ENCODE data around the gene MBNL1. TPM values are rescaled to one million over a fixed set of nuclear protein-coding genes. Genes with fewer than 3 reads are reported as not detected.

The MBNL1 gene
- total RNA-seq, 1 experiment from 2014 or later, result 200 TPM

- Histone ChIP-seq H3K27me3 (ENCODE audit: insufficient read depth, low read length) (no peaks in the 10 kb centered on the region), H3K4me3 (replicated peaks in 1 of 2; ENCODE audit: low read depth in 1 of 2, low read length in 2 of 2) (no peak overlapping the region), H3K27ac (ENCODE audit: low read depth, low read length) (no peak overlapping the region), H3K9me2 (ENCODE audit: insufficient read depth) (no peaks in the 10 kb centered on the region), H3K9ac (ENCODE audit: low read length) (no peak overlapping the region), H3K4me2 (ENCODE audit: low read length) (no peak overlapping the region), H3K36me3 (ENCODE audit: control insufficient read depth in 1 of 2, insufficient read depth in 2 of 2, low read length in 2 of 2) (no peaks in the 10 kb centered on the region), H3K9me3 (ENCODE audit: control insufficient read depth in 1 of 2, insufficient read depth in 1 of 2, low read depth in 1 of 2, low read length in 2 of 2) (no peaks in the 10 kb centered on the region), H2AFZ (ENCODE audit: low read depth, low read length, poor library complexity, severe bottlenecking) (no peak overlapping the region), H3K4me1 (ENCODE audit: control insufficient read depth in 1 of 2, insufficient read depth in 2 of 2, low read length in 2 of 2) (peaks cover 21 to 32% of the 10 kb centered on the region in 2 experiments), H4K20me1 (ENCODE audit: insufficient read depth) (peaks cover 19% of the 10 kb centered on the region; the same call in 1 of the 2 replicates), H3K79me2 (ENCODE audit: insufficient read depth, low read length) (peaks cover 97% of the 10 kb centered on the region)
- BruUV-seq (replicated peaks), result no TSS peak
- DNase-seq (ENCODE audit: low read depth, low spot score) (no peak), ATAC-seq (no peak)
- RAD21 ChIA-PET (ENCODE audit: low non-redundant PET in 1 of 2, low total read pairs in 2 of 2, uncharacterized antibody in 2 of 2, unreplicated experiment in 2 of 2), result no interaction called here
- CTCF ChIA-PET, result no interaction called here
- no peak for TF ChIP-seq POLR2AphosphoS5 (IDR thresholded peaks at IDR 0.05; ENCODE audit: low read depth, low read length)
- no peak for TF ChIP-seq EGR1 (IDR thresholded peaks at IDR 0.05; ENCODE audit: low read depth)
- TF ChIP-seq RAD21 (IDR thresholded peaks at IDR 0.05; ENCODE audit: low read depth), result no peak
- TF ChIP-seq ZBTB33 (IDR thresholded peaks at IDR 0.05; ENCODE audit: extremely low read depth, insufficient replicate concordance, low read length), result no peak
- TF ChIP-seq SRF (IDR thresholded peaks at IDR 0.05; ENCODE audit: low read depth), result no peak
- no peak for TF ChIP-seq JUND (IDR thresholded peaks at IDR 0.05)
- no peak for TF ChIP-seq CBX3 (IDR thresholded peaks at IDR 0.05; ENCODE audit: low read depth)
- TF ChIP-seq REST (IDR thresholded peaks at IDR 0.05; ENCODE audit: low read depth), result no peak
- no peak for TF ChIP-seq ZFX (IDR thresholded peaks at IDR 0.05)
- TF ChIP-seq FOSL1 (IDR thresholded peaks at IDR 0.05; ENCODE audit: low read depth), result no peak
- no peak for TF ChIP-seq YY1 (IDR thresholded peaks at IDR 0.05; ENCODE audit: extremely low read depth, insufficient replicate concordance, low read depth, low read length)
- no peak for TF ChIP-seq POLR2A (IDR thresholded peaks at IDR 0.05; ENCODE audit: borderline replicate concordance, extremely low read depth, insufficient read depth, insufficient read length)
- no peak for TF ChIP-seq SIN3A (IDR thresholded peaks at IDR 0.05; ENCODE audit: low read depth)
- no peak for TF ChIP-seq ELF1 (IDR thresholded peaks at IDR 0.05; ENCODE audit: borderline replicate concordance, low read depth)
- no peak for TF ChIP-seq CTCF (IDR thresholded peaks at IDR 0.05 in 2 of 3, conservative IDR thresholded peaks at IDR 0.05 in 1 of 3; ENCODE audit: borderline replicate concordance in 1 of 3, insufficient read depth in 1 of 3, low read depth in 2 of 3, low read length in 2 of 3)
- TF ChIP-seq CEBPB (IDR thresholded peaks at IDR 0.05; ENCODE audit: low read depth), result no peak
- POLR2A ChIA-PET, result no interaction called here
- intact Hi-C loops (cut with micrococcal nuclease), result no loop called here
Observed at GRCh38 chr3:152402695-152403451, 134.1 kb downstream of the MBNL1 start.
